ENCODE measurements around the gene STX8.

- TF ChIP-seq, protein P1, sequence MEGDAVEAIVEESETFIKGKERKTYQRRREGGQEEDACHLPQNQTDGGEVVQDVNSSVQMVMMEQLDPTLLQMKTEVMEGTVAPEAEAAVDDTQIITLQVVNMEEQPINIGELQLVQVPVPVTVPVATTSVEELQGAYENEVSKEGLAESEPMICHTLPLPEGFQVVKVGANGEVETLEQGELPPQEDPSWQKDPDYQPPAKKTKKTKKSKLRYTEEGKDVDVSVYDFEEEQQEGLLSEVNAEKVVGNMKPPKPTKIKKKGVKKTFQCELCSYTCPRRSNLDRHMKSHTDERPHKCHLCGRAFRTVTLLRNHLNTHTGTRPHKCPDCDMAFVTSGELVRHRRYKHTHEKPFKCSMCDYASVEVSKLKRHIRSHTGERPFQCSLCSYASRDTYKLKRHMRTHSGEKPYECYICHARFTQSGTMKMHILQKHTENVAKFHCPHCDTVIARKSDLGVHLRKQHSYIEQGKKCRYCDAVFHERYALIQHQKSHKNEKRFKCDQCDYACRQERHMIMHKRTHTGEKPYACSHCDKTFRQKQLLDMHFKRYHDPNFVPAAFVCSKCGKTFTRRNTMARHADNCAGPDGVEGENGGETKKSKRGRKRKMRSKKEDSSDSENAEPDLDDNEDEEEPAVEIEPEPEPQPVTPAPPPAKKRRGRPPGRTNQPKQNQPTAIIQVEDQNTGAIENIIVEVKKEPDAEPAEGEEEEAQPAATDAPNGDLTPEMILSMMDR (IDR thresholded peaks at IDR 0.05), result no peak
- TF ChIP-seq SIN3A (IDR thresholded peaks at IDR 0.05; ENCODE audit: borderline replicate concordance, insufficient read depth, low read depth, low read length), result no peak
- TF ChIP-seq POLR2AphosphoS5 (IDR thresholded peaks at IDR 0.05; ENCODE audit: low read depth, low read length), result no peak
Measured at GRCh38 chr17:9370467-9370866, 205.2 kb downstream of the STX8 start.
